ENCODE results near the gene PSD4. TPM values are rescaled to one million over a fixed set of nuclear protein-coding genes. Genes with fewer than 3 reads are reported as not detected.

The PSD4 gene
- total RNA-seq, 1 donor from 2014 or later: 38.8 TPM

DNA sequence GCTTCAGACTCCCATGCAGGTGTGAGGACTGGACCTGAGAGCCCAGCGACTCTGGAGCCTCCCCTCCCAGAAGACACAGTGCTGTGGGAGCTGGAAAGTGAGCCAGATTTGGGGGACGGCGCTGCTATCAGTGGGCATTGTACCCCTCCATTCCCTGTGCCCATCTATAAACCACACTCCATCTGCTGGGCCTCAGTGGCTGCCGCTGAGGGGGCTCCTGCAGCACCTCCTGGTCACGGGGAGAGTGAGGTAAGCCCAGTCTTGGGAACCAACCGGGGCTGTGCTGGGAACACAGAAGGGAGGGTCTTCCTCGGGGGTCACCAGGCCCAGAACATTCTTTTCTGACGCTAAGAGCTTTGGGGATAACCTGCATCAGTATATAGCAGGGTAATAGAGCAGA lies 9.5 kb downstream of the PSD4 start:
- Mint-ChIP-seq H3K27me3 (no peaks in the 10 kb centered on the region), H3K4me1 (ENCODE audit: unreplicated experiment) (peaks cover 17% of the 10 kb centered on the region), H3K36me3 (no peaks in the 10 kb centered on the region), H3K4me3 (no peak overlapping the region), H3K27ac (no peak overlapping the region), H3K9me3 (no peaks in the 10 kb centered on the region)
- TF ChIP-seq, protein P1, sequence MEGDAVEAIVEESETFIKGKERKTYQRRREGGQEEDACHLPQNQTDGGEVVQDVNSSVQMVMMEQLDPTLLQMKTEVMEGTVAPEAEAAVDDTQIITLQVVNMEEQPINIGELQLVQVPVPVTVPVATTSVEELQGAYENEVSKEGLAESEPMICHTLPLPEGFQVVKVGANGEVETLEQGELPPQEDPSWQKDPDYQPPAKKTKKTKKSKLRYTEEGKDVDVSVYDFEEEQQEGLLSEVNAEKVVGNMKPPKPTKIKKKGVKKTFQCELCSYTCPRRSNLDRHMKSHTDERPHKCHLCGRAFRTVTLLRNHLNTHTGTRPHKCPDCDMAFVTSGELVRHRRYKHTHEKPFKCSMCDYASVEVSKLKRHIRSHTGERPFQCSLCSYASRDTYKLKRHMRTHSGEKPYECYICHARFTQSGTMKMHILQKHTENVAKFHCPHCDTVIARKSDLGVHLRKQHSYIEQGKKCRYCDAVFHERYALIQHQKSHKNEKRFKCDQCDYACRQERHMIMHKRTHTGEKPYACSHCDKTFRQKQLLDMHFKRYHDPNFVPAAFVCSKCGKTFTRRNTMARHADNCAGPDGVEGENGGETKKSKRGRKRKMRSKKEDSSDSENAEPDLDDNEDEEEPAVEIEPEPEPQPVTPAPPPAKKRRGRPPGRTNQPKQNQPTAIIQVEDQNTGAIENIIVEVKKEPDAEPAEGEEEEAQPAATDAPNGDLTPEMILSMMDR (conservative IDR thresholded peaks at IDR 0.05): no peak
- DNase-seq (ENCODE audit: extremely low spot score, unreplicated experiment): no peak

DNA sequence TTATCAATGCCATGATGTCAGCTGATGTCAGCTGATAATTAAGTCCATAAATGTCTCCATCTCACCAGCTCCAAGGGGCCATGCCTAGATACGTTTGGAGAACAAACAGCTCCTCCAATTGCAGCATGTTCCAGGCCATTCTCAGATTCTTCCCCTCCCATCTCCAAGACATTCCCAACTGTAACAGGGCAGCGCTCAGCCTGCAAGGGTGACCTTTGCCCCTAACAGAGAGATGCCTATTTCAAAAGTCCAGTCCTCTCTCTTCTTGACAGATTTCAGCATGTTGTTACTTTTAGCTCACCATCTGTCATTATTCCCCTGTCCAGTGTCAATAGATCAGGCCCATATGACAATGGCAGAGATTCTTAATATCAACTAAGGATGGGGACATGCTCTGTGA lies 9.9 kb downstream of the PSD4 start:
- Mint-ChIP-seq H3K9me3 (no peaks in the 10 kb centered on the region), H3K27me3 (no peaks in the 10 kb centered on the region), H3K4me1 (ENCODE audit: unreplicated experiment) (peaks cover 14% of the 10 kb centered on the region), H3K36me3 (no peaks in the 10 kb centered on the region), H3K4me3 (no peak overlapping the region), H3K27ac (no peak overlapping the region)
- DNase-seq (ENCODE audit: extremely low spot score, unreplicated experiment): no peak
- TF ChIP-seq, protein P1 (conservative IDR thresholded peaks at IDR 0.05): no peak

DNA sequence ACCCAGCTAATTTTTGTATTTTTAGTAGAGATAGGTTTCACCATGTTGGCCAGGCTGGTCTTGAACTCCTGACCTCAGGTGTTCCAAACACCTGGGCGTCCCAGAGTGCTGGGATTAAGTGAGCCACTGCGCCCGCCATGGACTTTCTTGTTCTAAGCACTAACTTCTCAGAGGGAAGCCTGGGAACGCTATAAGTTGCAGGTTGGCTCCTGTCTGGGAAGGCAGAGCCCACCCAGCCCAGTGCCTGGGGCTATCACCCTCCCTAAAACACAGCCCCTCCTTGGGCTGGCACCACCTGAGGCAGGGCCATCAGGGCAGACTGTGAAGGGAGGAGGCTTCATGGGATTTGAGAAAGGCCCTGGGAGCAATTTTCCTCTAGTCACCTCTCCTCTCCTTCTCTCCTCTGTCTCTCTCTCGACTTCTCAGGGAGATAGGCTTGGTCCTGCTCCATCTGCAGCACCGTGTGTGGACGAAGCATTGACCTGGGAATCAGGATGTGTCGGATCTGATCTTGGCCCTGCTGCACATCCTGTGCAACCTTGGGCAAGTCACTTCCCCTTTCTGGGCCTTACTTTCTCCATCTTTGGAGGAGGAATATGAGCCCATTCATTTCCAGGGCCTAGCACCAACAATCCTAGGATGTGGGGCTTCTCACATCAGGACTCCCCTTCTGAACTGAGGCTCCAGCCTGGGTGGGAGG lies 10.9 kb downstream of the PSD4 start:
- TF ChIP-seq, protein P1 (conservative IDR thresholded peaks at IDR 0.05): no peak
- no peaks in the 10 kb centered on the region for H3K27me3 Mint-ChIP-seq
- no peak for DNase-seq (ENCODE audit: extremely low spot score, unreplicated experiment)
- no peaks in the 10 kb centered on the region for H3K36me3 Mint-ChIP-seq
- peaks cover 14% of the 10 kb centered on the region for H3K4me1 Mint-ChIP-seq (ENCODE audit: unreplicated experiment)
- H3K4me3 Mint-ChIP-seq: no peak overlapping the region
- H3K27ac Mint-ChIP-seq: no peak overlapping the region
- no peaks in the 10 kb centered on the region for H3K9me3 Mint-ChIP-seq

DNA sequence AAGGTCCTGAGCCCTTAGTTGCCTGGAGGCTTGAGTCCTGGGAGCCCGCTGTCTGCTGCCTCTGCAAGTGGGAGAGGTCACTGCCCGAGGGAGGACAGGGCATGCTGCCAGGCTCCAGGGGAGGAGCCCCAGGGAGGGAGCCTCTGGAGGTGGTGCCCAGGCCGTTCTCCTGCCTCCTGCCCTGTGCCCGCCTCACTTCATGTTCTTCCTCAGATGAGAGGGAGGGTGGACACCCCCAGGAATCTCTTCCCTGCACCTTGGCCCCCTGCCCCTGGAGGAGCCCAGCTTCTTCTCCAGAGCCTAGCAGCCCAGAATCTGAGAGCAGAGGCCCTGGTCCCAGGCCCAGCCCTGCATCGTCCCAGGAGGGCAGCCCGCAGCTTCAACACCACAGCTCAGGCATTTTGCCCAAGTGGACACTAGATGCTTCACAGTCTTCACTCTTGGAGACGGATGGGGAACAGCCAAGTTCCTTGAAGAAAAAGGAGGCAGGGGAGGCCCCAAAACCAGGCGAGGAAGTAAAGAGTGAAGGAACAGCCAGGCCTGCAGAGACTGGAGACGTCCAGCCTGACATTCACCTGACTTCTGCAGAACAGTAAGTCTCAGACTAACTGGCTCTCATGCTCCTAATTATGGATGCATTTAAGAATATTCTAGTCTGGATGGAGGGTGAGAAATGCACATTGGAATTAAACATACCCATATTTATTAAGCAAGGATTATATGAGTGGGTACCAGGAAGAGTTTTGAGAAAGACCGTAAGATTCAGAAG lies 12.1 kb downstream of the PSD4 start:
- Mint-ChIP-seq H3K36me3 (no peaks in the 10 kb centered on the region), H3K4me3 (no peak overlapping the region), H3K27ac (no peak overlapping the region), H3K9me3 (no peaks in the 10 kb centered on the region), H3K27me3 (no peaks in the 10 kb centered on the region), H3K4me1 (ENCODE audit: unreplicated experiment) (peaks cover 6% of the 10 kb centered on the region)
- DNase-seq (ENCODE audit: extremely low spot score, unreplicated experiment): no peak
- TF ChIP-seq, protein P1 (conservative IDR thresholded peaks at IDR 0.05): no peak

DNA sequence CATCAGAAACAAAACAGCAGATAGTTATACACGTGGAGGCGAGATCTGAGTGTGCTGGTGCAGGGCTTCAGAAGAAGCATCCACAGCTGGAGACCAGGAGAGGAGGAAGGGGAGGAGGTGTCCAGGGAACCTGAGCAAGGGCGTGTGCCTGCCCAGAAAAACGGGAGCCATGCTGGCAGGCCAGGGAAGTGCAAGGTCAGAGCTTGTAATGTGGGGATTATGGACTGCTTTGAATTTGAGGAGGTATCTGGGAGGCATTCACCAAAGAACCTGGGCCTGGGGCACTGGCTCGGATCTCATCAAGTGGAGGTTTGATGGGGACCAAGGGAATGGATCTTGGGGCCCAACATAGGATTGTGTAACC lies 12.6 kb downstream of the PSD4 start:
- DNase-seq (ENCODE audit: extremely low spot score, unreplicated experiment): no peak
- Mint-ChIP-seq H3K27ac (no peak overlapping the region), H3K36me3 (no peaks in the 10 kb centered on the region), H3K27me3 (no peaks in the 10 kb centered on the region), H3K4me1 (ENCODE audit: unreplicated experiment) (peaks cover 5% of the 10 kb centered on the region), H3K9me3 (no peaks in the 10 kb centered on the region), H3K4me3 (no peak overlapping the region)
- TF ChIP-seq, protein P1 (conservative IDR thresholded peaks at IDR 0.05): no peak

Measured in type B pancreatic cell (in vitro differentiated cells).